ENCODE results near the gene STRADB. TPM values are rescaled to one million over a fixed set of nuclear protein-coding genes. Genes with fewer than 3 reads are reported as not detected.

The STRADB gene
- total RNA-seq, 1 experiment from 2014 or later: 40.5 TPM

- Histone ChIP-seq H3K4me2 (ENCODE audit: insufficient read depth, insufficient read length, low read length) (no peak overlapping the region), H3K23me2 (ENCODE audit: insufficient read length, low read depth, low read length, poor library complexity, severe bottlenecking) (no peaks in the 10 kb centered on the region), H3K56ac (ENCODE audit: insufficient read length, low read depth, low read length) (no peak overlapping the region), H2AFZ (ENCODE audit: low read length) (no peak overlapping the region), H2AK5ac (ENCODE audit: insufficient read length, low read length) (no peak overlapping the region), H4K91ac (ENCODE audit: insufficient read length, low read depth, low read length) (no peak overlapping the region), H4K8ac (replicated peaks; ENCODE audit: insufficient read length, low read depth, low read length) (no peak overlapping the region), H4K5ac (ENCODE audit: insufficient read length, low read depth, low read length) (no peak overlapping the region), H3K9me3 (ENCODE audit: control insufficient read depth, low read depth, low read length) (no peaks in the 10 kb centered on the region), H4K20me1 (ENCODE audit: control insufficient read depth, insufficient read depth, insufficient read length) (no peaks in the 10 kb centered on the region), H3K79me1 (ENCODE audit: insufficient read depth, low read depth, low read length, poor library complexity, severe bottlenecking) (no peaks in the 10 kb centered on the region), H3K14ac (ENCODE audit: insufficient read depth, low read length) (no peak overlapping the region), H2BK5ac (ENCODE audit: insufficient read length, low read length) (no peak overlapping the region), H3K79me2 (ENCODE audit: insufficient read depth, low read length) (no peaks in the 10 kb centered on the region), H3K27me3 (ENCODE audit: insufficient read depth, low read length) (no peaks in the 10 kb centered on the region), H3K4ac (ENCODE audit: low read depth, low read length) (no peak overlapping the region), H3K18ac (ENCODE audit: insufficient read length, low read depth, low read length) (no peak overlapping the region), H3K4me1 (ENCODE audit: insufficient read depth, low read length) (no peaks in the 10 kb centered on the region), H3K27ac (ENCODE audit: insufficient read length, low read depth, low read length) (no peak overlapping the region), H2BK20ac (ENCODE audit: low read depth, low read length, poor library complexity, severe bottlenecking) (no peak overlapping the region), H2BK15ac (ENCODE audit: low read depth, low read length) (no peak overlapping the region), H3K9ac (ENCODE audit: extremely low read depth, insufficient read length, low read length) (no peak overlapping the region), H3K23ac (ENCODE audit: insufficient read length, low read depth, low read length) (no peak overlapping the region), H3T11ph (ENCODE audit: low read length) (no peak overlapping the region), H2BK12ac (ENCODE audit: insufficient read length, low read depth, low read length) (no peak overlapping the region), H2BK120ac (ENCODE audit: low read depth, low read length, poor library complexity, severe bottlenecking) (no peak overlapping the region)
- TF ChIP-seq CTCF (conservative IDR thresholded peaks at IDR 0.05): no peak
- H3K4me3 Mint-ChIP-seq: no peak overlapping the region
- peaks cover 0 to 7% (median 5%) of the 10 kb centered on the region in 3 experiments; a peak in 3 of 7 replicates for H3K36me3 Mint-ChIP-seq (ENCODE audit: insufficient read depth in 1 of 3, low read depth in 3 of 3)
- WGBS (ENCODE audit: extremely low coverage, insufficient read length, low lambda C conversion rate): no CpG with 5 or more reads among the region's 4 CpGs
- no peak for DNase-seq
- no peak overlapping the region for H3K27ac Mint-ChIP-seq
- H3K27me3 Mint-ChIP-seq (ENCODE audit: low read depth): no peaks in the 10 kb centered on the region
- no peaks in the 10 kb centered on the region for H3K4me1 Mint-ChIP-seq
- peaks cover 5 to 9% of the 10 kb centered on the region in 2 experiments for H3K9me3 Mint-ChIP-seq
Observed at GRCh38 chr2:201507725-201508124, 56.2 kb downstream of the STRADB start.

Data from H9 (cell line).